Lung (tissue), 12 donors: Measurements from ENCODE around the gene EPHB1. TPM values are rescaled to one million over a fixed set of nuclear protein-coding genes. Genes with fewer than 3 reads are reported as not detected.

Source experiments
- ATAC-seq: fragments of 200-7000 bp; cut with Tn5 transposase; one replicate; pipeline ENCODE4 v1.9.1; 2020; ENCODE audit warnings: moderate number of reproducible peaks; ENCODE audit not compliant: insufficient read depth, low FRiP score
- DNase-seq, 3 donors: peaks; one replicate each; pipeline ENCODE4 v3.0.0-alpha.2; 2013 to 2017
- H3K27ac ChIP-seq, 2 donors: one replicate each; pipeline ENCODE4 v1.5.1; 2013; ENCODE audit warnings: mild to moderate bottlenecking in 2 of 2, moderate library complexity in 2 of 2, control low read depth in 1 of 2, inconsistent platforms in 1 of 2, low read depth in 1 of 2, low read length in 1 of 2
- H3K27me3 ChIP-seq, 3 donors: one replicate each; pipeline ENCODE4 v1.5.1; 2013; ENCODE audit warnings: low read length in 2 of 3; ENCODE audit not compliant: control insufficient read depth in 3 of 3, insufficient read depth in 3 of 3
- H3K36me3 ChIP-seq, 4 donors: one replicate each; pipeline ENCODE4 v1.5.1; 2013; ENCODE audit warnings: low read length in 4 of 4, mild to moderate bottlenecking in 1 of 4, moderate library complexity in 1 of 4; ENCODE audit not compliant: control insufficient read depth in 4 of 4, insufficient read depth in 4 of 4
- H3K4me1 ChIP-seq, 5 donors: one replicate each; pipeline ENCODE4 v1.5.1; 2013; ENCODE audit warnings: low read length in 5 of 5, mild to moderate bottlenecking in 2 of 5, moderate library complexity in 1 of 5; ENCODE audit not compliant: control insufficient read depth in 5 of 5, insufficient read depth in 5 of 5
- H3K4me3 ChIP-seq: one replicate; pipeline ENCODE4 v1.5.1; 2013; ENCODE audit warnings: mild to moderate bottlenecking, control low read depth, moderate library complexity
- H3K9ac ChIP-seq, 2 donors: one replicate each; pipeline ENCODE4 v1.5.1; 2013; ENCODE audit warnings: low read length in 2 of 2, control low read depth in 1 of 2; ENCODE audit not compliant: insufficient read depth in 1 of 2
- H3K9me3 ChIP-seq, 4 donors: one replicate each; pipeline ENCODE4 v1.5.1; 2013; ENCODE audit warnings: low read length in 3 of 4, mild to moderate bottlenecking in 1 of 4, moderate library complexity in 1 of 4; ENCODE audit not compliant: control insufficient read depth in 4 of 4, insufficient read depth in 3 of 4
- WGBS, 2 donors: extraction: QIAGEN DNeasy Blood & Tissue Kit; methylation state at CpG; one replicate each; pipeline ENCODE4 v1.1.7; 2013; 5-methylcytosine and 5-hydroxymethylcytosine counted together
- polyA plus RNA-seq, 2 donors: library from polyadenylated mRNA; stranded (reverse); fragments of 200-250 nt; gene quantifications; one replicate each; pipeline ENCODE4 v1.2.1, GENCODE V29; 2013
- total RNA-seq, 2 donors: library from RNA; depleted of rRNA in 1 of 2; stranded (reverse); fragments of >200 nt in 1 of 2; gene quantifications; one replicate each; pipeline ENCODE4 v1.2.1, GENCODE V29; 2014 to 2021
- TF ChIP-seq, protein P1 (sequence below): IDR thresholded peaks from 2 replicates; pipeline ENCODE4 v1.5.1; 2012; ENCODE audit warnings: mild to moderate bottlenecking; ENCODE audit errors: control extremely low read depth, extremely low read depth
- donor health status: control.
- donor health status: control.
- donor health status: Bipolar disorder and iron deficiency.
- donor health status: healthy.
- donor health status: DM: yes; HTN: yes; CAD: no.

EPHB1 gene
- total and polyA plus RNA-seq, 4 donors: 0.30 to 6.3 (median 2.1) TPM

DNA sequence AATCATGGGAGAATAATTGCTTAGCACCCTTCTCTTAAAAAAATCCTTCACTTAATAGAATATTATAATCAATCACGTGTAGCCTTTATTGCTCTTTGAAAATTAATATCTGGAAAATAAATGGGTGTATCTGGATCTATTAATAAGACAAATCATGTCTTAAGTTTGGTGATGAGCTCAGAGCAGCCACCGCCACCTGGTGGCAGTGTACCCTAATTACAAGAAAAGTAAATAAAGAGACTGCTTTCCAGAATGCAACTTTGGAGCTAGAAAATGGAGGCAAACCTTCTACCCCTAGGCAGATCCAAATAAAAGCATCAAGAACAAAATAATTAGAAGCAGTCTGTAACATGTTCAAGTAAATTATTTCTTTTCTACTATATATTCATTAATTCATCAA, 43.5 kb downstream of the EPHB1 start:
- 58 to 66% methylated on average over 2 of the region's 2 CpGs for WGBS, 2 donors
- TF ChIP-seq, protein P1, sequence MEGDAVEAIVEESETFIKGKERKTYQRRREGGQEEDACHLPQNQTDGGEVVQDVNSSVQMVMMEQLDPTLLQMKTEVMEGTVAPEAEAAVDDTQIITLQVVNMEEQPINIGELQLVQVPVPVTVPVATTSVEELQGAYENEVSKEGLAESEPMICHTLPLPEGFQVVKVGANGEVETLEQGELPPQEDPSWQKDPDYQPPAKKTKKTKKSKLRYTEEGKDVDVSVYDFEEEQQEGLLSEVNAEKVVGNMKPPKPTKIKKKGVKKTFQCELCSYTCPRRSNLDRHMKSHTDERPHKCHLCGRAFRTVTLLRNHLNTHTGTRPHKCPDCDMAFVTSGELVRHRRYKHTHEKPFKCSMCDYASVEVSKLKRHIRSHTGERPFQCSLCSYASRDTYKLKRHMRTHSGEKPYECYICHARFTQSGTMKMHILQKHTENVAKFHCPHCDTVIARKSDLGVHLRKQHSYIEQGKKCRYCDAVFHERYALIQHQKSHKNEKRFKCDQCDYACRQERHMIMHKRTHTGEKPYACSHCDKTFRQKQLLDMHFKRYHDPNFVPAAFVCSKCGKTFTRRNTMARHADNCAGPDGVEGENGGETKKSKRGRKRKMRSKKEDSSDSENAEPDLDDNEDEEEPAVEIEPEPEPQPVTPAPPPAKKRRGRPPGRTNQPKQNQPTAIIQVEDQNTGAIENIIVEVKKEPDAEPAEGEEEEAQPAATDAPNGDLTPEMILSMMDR: no peak
- H3K4me3 ChIP-seq: no peak overlapping the region
- no peak overlapping the region for H3K9ac ChIP-seq
- H3K27me3 ChIP-seq: no peaks in the 10 kb centered on the region
- H3K36me3 ChIP-seq: no peaks in the 10 kb centered on the region
- ATAC-seq (no peak), DNase-seq (no peak)
- H3K4me1 ChIP-seq: no peaks in the 10 kb centered on the region
- H3K9me3 ChIP-seq: peaks cover 0 to 6% (median 0%) of the 10 kb centered on the region in 4 donors
- H3K27ac ChIP-seq: no peak overlapping the region

DNA sequence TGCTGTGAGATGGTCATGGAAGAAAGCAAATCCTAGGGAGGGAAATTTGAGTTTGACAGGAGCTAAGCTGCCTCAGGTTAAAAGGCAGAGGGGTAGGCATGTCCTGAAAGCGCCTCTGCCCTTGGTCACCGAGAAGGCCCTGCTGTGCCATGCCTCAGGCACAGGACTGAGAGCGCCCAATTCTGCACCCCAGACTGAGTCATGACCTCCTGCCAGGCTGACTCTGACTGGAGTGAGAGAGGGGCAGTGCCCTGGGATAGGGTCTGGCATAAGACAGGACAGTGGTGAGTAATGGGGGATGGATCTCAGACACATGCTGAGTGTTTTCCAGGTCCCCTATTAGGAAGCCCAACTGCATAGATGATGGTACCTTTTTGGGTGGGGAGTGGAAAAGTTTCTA, 44.4 kb downstream of the EPHB1 start:
- Histone ChIP-seq H3K4me3 (no peak overlapping the region), H3K9ac (no peak overlapping the region), H3K27me3 (no peaks in the 10 kb centered on the region), H3K9me3 (peaks cover 0 to 10% (median 0%) of the 10 kb centered on the region in 4 donors), H3K4me1 (no peaks in the 10 kb centered on the region), H3K36me3 (no peaks in the 10 kb centered on the region), H3K27ac (no peak overlapping the region)
- ATAC-seq: no peak
- no peak for DNase-seq
- TF ChIP-seq, protein P1: no peak
- 96 to 98% methylated on average over 3 of the region's 3 CpGs for WGBS, 2 donors

DNA sequence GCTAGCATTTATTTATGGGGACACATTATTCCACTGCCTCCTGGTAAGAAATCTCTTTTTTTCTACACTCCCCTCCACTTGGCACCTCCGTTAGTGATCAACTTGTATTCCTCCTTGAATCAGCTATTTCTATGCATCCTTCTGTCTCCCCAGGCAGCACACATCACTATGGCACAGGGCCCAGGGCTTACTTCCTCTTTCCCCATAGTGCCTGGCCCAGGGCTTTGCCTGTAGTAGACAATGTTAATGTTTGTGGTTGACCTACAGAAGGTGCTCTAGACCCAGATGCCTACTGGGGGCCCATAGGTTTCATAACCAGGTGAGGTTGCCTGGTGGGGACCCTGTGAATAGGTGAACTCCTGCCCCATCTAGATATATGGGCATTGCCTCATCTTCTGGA, 44.9 kb downstream of the EPHB1 start:
- Histone ChIP-seq H3K9me3 (peaks cover 0 to 11% (median 0%) of the 10 kb centered on the region in 4 donors), H3K27me3 (no peaks in the 10 kb centered on the region), H3K4me1 (no peaks in the 10 kb centered on the region), H3K9ac (no peak overlapping the region), H3K27ac (no peak overlapping the region), H3K36me3 (no peaks in the 10 kb centered on the region), H3K4me3 (no peak overlapping the region)
- 41 to 54% methylated on average over 1 of the region's 1 CpG for WGBS, 2 donors
- no peak for ATAC-seq
- DNase-seq: no peak
- TF ChIP-seq, protein P1: no peak

DNA sequence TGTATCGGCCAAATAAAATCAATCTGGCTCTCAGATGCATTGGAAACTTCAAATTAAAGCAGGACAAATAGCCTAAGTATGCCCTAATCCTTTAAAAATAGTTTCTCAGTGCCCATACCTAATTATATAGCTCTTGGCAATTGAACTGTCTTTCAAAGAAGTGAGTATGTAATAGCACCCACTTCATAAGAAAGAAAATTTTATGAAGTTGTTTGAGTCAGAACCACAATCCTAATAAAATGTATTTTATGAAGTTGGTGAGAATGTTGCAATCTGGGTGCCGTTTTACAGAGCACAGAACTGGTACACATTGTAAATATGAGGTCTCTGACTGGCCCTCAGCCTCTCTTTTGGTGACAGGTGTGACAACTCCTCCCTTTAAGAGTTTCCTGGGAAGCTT, 45.4 kb downstream of the EPHB1 start:
- ATAC-seq: no peak
- Histone ChIP-seq H3K9me3 (peaks cover 0 to 11% (median 0%) of the 10 kb centered on the region in 4 donors), H3K4me1 (no peaks in the 10 kb centered on the region), H3K4me3 (no peak overlapping the region), H3K27ac (no peak overlapping the region), H3K36me3 (no peaks in the 10 kb centered on the region), H3K27me3 (no peaks in the 10 kb centered on the region), H3K9ac (peak overlapping the region in 1 of 2 donors; percentile 25)
- no peak for DNase-seq
- TF ChIP-seq, protein P1: no peak
- 68 to 71% methylated on average over 2 of the region's 2 CpGs for WGBS, 2 donors
